PC-3 (cell line): Measurements from ENCODE around the gene CLEC2A.

Experiments
- CTCF ChIP-seq: fragments of 300-600 bp; sonication (generic); conservative IDR thresholded peaks from 2 replicates; pipeline ENCODE4 v1.5.1; 2017; ENCODE audit warnings: antibody characterized with exemption, low read depth, mild to moderate bottlenecking, low read length
- EZH2 ChIP-seq: fragments of 300-600 bp; sonication (generic); IDR thresholded peaks from one replicate; pipeline ENCODE4 v1.6.1; 2017; ENCODE audit warnings: antibody characterized with exemption, mild to moderate bottlenecking, low read length; ENCODE audit not compliant: unreplicated experiment
- EZH2phosphoT487 ChIP-seq: fragments of 300-600 bp; sonication (generic); IDR thresholded peaks from 2 replicates; pipeline ENCODE4 v1.6.1; 2018; ENCODE audit warnings: mild to moderate bottlenecking, antibody characterized with exemption, low read length, borderline replicate concordance

GRCh38 chr12:9935026-9935425 lies 2.9 kb upstream of the CLEC2A start:
- TF ChIP-seq CTCF, result no peak
- TF ChIP-seq EZH2, result no peak
- no peak for TF ChIP-seq EZH2phosphoT487
